ENCODE results near the gene RNF180.

DNA sequence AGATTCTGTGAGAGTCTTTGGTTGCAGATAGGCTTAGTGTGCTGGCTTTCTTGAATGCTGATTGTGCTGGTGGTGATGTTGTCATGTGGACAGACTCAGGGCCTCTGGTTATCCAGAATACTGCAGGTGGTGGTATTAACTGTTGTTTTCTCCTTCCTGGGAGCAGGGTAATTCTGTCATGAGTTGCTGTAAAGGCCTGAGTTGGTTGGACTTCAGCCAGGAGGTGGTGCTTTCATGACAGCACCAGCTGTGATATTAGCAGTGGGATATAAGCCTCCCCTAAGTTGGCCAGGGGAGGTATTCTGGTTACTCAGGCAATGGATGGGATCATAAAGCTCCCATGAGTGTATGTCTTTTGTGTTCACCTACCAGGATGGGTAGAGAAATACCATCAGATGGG, 16.4 kb upstream of the RNF180 start:
- no peak for TF ChIP-seq EP300 (IDR thresholded peaks at IDR 0.05)
- TF ChIP-seq, protein P1, sequence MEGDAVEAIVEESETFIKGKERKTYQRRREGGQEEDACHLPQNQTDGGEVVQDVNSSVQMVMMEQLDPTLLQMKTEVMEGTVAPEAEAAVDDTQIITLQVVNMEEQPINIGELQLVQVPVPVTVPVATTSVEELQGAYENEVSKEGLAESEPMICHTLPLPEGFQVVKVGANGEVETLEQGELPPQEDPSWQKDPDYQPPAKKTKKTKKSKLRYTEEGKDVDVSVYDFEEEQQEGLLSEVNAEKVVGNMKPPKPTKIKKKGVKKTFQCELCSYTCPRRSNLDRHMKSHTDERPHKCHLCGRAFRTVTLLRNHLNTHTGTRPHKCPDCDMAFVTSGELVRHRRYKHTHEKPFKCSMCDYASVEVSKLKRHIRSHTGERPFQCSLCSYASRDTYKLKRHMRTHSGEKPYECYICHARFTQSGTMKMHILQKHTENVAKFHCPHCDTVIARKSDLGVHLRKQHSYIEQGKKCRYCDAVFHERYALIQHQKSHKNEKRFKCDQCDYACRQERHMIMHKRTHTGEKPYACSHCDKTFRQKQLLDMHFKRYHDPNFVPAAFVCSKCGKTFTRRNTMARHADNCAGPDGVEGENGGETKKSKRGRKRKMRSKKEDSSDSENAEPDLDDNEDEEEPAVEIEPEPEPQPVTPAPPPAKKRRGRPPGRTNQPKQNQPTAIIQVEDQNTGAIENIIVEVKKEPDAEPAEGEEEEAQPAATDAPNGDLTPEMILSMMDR (IDR thresholded peaks at IDR 0.05): no peak
